ENCODE measurements around the gene ABR.

- TF ChIP-seq CTCF (IDR thresholded peaks at IDR 0.05): no peak
- no peak for TF ChIP-seq EP300 (IDR thresholded peaks at IDR 0.05)
- no peak for TF ChIP-seq POLR2AphosphoS5 (IDR thresholded peaks at IDR 0.05)
These were observed 108.5 kb downstream of the ABR start for GRCh38 chr17:1071103-1071825.
